Ureter (tissue), 1 donor: ENCODE results near the gene CES2. TPM values are rescaled to one million over a fixed set of nuclear protein-coding genes. Genes with fewer than 3 reads are reported as not detected.

Experiments used
- DNase-seq: peaks from one replicate; pipeline ENCODE4 v3.0.0-alpha.2; 2020; ENCODE audit warnings: low spot score
- total RNA-seq: library from RNA; stranded (reverse); gene quantifications from one replicate; pipeline ENCODE4 v1.2.4, GENCODE V29; 2023
- donor health status: DM: yes; HTN: yes; CAD: no.

CES2 gene
- total RNA-seq, 1 donor from 2014 or later = 56.3 TPM

DNA sequence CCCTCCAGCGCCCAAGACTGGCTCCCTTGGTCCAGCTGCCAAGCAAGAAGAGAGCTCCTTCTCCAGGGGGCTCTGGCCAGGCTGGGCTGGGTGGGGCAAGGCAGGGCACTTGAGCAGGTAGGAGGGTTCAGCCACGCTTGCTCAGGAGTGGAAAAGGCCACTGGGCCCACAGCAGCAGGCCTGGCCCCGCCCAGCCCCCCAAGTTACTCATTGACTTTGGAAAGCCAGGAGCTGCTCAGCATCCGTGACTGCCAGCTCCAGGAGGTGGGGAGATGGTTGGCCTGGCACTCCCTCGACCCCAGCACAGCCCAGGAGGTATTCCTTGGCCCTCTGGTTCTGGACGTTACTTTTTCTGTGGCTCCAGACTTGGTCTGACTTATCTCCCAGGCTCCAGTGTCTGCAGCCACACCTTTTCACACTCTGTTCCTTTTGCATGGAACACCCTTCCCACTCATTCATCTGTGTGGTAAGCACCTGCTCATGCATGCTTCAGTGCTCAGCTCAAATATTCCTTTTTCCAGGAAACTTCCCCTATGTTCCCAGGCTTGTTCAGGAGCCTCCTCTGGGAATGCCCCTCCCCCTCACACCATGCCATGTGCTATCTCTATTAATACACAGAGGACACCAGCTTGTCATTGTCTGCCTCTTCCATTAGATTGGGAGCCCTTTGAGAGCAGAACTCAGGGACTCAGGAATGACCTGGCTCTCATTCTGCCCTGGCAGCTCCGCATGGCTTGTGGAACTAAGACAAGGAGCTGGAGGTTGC lies 16.3 kb upstream of the CES2 start, which contains the start of gene CDH16:
Gene CDH16, minus strand, starts transcription at position 83 of the 766 bp plus-strand sequence. CDS start 820 bp downstream, outside the sequence.
- DNase-seq = no peak

DNA sequence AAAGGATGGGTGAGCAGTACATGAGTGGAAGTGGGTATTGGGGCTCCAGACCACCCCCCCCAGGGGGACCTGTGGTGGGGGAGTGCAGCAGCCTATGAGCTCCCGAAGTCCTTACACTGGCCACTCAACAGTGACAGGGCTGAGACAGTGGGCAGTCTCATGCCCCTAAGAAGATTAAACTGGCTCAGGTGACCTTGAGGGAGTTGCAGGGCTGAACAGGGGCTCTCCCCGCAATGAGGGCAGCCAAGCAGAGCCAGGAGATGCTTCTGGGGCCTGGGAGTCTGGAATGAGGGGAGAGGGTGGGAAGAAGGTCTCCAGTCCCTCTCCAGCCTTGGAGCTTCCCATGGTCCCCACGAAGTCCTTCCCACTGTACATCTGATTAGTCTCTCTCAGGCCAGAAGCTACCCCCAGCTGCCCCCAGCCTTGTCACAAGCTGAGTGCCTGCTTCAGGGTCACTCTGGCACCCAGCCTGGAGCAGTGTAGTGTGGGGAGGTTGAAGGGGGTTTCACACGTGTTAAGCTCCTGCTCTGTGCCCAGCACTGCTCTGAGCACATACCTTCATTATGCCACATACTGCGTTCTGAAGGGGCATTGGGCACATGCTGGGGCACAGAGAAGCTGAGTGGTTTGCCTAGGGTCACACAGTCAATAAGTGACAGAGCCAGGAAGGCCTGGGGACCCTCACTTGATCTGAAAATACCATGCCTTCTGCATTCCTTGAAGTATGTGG lies 15.6 kb upstream of the CES2 start:
- DNase-seq = no peak

DNA sequence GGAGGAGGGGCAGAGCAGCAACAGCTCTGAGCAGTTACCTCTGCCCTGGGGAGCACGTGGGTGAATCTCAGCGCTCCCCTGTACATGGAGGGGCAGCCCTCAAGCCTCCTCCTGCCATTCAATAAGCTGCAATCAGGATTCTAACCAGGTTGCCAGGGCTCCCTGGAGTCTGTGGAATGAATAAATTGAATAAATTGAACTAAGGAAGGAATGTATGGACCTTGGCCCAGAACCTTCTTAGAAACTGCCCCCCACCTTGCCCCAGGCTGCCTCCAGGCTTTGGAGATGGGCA lies 15.1 kb upstream of the CES2 start:
- no peak for DNase-seq

DNA sequence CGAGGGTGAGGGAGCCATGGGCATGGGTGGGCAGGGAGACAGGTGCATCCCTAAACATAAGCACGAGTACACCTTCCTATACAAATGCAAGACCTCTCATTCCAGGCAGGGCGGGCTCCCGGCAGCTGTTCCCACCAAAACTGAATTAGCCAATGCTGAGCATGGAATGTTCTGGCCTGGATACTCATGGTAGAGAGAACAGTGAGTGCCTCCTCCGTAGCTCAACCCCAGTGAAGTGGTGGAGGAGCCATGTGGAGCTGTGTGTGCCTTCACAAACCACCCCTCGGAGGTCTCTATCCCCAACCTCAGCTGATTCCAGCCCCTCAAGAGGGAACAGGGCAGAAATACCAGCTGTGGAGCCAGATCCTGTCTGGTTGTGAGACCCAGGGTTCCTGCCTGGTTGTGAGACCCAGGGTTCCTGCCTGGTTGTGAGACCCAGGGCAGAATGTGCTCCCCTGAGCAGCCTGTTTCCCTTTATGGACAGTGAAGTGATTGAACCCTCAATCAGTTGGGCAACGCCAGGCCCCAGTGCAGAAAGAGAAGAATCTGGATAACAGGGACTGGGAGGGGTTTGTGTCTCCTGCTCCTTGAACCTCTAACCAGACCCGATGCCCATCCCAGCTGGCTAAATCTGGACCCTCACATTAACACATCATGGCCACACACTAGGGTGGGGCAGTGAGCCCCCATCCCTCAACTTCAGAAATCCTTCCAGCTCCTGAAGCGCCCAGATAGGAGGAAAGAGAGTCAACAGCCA lies 14.2 kb upstream of the CES2 start:
- no peak for DNase-seq

DNA sequence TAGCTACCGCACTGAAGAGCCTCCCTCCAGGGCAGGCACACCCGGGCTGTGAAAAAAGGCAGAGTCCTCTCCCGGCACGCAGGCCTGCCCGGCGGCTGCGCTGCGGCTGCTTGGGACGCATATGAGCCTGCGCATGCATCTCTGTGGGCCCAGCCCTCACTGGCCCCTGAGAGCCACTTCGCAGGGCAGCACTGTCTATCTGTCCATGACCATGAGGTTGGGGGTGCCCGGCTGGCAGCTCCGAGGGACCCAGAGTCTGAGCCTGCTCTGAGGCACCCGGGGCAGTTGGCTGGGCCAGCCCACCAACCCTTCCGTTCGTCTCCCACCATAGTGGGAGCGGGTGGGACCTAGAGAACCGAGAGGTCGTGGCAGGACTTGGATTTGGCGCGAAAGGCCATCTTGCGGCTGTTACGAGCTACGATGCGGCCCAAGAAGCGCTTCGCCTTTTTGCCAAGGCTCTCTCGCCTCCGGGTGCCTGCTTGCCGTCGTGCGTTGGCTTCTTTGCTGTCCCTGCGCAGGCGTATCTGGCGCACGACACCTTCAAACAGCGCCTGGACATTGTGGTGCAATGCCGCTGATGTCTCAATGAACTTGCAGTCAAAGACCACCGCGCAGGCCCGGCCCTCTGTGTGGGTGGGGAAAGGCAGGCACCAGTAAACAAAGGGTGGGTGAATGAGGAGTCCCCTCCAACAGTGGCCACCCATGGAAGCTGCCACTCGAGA lies 13.4 kb upstream of the CES2 start:
- no peak for DNase-seq

DNA sequence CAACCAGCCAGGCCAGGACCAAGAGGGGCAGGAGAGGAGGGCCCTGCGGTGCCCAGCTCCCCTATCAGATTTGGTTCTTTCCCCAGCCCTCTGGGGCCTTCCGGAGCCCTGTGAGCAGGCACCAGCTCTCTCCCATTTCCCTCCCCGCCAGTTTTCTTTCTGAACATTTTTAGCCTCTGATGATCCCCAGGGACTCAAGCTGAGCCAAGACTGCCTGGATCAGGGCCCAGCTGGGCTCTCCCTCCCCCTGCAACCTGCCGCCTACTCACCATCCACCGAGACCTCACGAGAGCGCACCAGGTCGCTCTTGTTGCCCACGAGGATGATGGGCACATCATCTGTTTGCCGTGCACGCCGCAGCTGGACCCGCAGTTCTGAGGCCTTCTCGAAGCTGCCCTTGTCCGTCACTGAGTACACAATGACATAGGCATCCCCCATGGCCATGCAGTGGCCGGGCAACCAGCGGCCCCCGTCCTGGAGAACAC lies 12.0 kb upstream of the CES2 start:
- DNase-seq = peak; percentile 68

DNA sequence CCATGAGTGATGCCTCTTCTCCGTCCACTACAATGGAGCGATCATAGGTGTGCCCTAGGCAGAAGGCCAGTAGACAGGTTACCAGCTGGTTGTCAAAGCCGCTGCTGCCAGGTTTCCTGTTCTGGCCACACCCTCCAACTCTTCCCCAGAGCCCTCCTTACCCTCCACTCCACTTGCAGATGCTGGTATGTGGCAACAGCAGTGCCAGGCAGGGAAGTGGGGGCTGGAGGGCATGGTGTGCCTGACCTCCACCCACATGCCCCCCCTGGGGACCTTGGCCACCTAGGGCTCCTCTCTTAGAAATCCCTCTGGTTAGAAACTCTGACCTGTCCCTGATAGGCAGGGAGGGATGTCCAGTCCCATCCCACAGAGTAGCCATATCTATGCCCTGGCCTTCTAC lies 11.4 kb upstream of the CES2 start:
- DNase-seq = no peak

DNA sequence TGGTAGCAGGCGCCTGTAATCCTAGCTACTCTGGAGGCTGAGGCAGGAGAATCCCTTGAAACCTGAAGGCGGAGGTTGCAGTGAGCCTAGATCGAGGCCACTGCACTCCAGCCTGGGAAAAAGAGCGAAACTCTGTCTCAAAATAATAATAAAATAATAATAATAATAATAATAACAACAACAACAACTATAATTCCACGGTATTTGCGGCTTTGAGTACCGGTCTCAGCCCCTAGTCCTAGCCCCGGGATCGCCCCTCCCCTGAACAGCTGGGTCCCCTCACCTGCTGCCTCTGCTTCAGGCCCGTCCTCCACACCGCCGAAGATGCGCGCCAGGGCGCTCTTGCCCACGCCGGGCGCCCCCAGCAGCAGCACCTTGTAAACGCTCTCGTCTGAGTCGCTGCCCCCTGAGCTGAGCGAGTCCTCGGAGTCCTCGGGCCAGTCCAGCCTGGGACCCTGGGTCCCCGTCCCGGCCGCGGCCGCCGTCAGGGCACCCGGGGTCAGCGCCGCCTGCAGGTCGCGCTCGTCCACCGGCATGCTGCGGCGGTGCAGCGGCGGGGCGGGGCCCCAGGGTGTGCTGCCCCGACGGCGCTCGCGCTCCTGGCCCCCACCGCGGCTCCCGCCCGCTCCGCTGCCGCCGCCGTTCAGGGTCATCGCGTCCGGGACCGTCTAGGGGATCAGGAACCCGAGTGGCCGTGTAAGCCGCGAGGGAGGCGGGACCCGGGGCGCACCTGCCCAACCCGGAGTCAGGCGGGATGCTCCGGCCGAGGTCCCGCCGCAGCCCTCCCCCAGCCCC lies 10.6 kb upstream of the CES2 start:
- DNase-seq = no peak

DNA sequence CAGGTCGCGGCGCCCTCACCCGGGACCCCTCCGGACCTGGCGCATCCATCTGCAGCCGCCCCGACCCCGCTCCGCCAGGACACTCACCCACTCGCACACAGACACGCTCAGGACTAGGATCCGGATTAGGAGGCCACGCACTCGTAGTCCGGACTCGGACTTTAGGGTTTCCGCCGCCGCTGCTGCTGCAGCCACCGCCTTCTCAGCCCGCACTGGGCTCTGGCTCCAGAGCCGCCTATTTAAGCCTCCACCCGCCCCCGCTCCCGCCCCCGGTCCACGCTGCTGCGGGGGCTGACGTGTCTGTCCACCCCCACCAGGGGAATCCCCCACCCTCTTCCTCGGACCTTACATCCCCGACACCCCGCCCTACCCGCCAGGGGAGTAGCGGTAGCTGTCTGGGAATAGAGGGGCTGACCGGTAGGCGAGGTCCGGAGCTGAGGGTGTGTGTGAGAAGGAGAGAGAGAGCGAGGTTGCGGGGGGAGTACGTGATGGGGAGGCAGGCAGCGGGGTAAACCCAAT lies 9.9 kb upstream of the CES2 start, which contains the start of gene RRAD:
Gene RRAD, minus strand, starts transcription at position 214 of the 519 bp plus-strand sequence. CDS start 356 bp downstream, outside the sequence.
- DNase-seq = no peak

DNA sequence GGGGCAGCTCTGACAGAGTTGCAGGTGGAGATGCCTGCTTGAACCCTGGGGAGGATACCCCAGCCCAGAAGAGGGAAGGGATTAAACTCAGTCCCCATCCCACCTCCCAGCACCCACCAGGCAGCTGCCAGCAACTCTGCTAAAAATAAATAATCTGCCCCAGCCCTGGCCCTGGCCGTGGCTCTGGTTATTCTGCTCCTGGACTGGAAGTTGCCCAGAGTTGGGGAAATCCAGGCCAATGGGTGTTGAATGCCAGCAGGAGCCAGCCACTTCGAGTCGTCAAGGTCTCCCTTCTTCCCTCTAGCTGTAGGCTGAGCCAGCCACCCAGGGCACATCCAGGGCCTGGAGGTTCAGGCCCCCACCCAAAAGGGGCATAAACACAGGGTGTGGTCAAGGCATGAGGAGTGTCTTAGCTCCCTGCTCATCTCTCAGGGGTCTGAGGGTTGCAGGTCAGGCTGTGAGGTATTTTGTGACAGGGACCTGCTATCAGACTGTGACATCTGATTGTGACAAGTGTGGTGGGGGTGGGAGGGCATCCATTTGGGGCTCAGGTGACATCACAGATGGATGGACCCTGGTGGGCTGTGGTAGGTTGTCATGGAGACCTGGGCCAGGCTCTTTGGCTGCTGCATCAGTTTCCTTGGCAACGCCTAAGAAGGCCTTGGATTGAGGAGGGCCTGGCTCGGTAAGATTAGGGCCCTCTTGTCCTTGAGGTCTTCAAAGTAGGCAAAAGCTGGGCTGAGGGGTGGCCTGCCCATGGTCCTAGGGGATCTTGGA lies 9.0 kb upstream of the CES2 start:
- DNase-seq = no peak

DNA sequence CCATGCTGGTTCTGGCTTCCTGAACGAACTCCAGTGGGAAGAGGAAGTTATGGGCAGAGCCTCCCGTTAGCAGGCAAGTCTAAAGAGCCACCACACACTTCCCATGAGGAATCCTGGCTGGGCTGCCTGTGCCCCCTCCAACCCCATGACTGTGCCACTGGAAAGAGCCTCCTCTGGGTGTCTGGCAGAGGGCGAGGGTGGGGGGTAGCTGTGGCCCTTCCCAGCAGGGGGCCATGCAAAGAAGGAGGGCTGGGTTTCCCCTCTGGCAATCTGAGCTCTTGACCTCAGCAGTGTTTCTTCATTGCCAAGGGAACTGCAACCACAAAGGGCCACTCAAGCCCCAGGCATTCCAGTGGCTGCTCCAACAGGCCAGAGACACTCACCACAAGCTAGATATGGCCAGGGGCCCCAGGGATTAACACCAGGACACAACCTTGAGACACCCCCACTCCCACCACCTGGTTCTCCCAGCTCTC lies 8.3 kb upstream of the CES2 start:
- DNase-seq = no peak

DNA sequence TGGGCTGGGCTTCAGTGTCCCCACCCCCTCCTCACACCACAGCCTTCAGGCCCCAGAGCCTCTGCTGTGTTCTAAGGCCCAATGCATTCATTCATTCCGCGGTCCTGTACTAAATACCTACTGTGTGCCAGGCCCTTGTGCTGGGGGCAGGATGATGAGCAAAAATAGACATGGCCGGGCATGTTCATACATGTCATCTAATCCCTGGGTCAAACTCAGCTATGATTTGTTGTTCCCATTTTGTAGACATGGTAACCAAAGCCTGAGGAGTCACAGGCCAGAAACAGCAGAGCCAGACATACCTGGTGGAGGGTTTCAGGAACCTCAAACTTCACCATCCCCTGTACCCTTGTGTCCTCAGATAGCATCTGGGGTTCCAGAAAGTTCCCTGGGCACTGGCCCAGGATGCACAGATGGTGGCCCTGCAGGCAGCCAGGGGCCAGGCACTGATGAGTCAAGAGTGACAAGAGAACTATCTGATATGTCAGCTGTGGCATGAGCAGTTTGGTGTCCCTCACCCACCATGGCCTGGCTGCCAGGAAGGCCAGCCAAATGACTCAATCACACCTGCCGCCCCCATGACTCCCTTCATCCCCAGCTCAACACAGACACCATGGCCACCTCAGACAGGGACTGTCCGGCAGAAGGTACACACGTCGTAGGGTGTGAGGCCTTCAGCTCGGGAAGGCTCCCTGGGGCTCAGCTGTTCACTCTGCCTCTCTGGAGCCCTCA lies 7.2 kb upstream of the CES2 start:
- no peak for DNase-seq

DNA sequence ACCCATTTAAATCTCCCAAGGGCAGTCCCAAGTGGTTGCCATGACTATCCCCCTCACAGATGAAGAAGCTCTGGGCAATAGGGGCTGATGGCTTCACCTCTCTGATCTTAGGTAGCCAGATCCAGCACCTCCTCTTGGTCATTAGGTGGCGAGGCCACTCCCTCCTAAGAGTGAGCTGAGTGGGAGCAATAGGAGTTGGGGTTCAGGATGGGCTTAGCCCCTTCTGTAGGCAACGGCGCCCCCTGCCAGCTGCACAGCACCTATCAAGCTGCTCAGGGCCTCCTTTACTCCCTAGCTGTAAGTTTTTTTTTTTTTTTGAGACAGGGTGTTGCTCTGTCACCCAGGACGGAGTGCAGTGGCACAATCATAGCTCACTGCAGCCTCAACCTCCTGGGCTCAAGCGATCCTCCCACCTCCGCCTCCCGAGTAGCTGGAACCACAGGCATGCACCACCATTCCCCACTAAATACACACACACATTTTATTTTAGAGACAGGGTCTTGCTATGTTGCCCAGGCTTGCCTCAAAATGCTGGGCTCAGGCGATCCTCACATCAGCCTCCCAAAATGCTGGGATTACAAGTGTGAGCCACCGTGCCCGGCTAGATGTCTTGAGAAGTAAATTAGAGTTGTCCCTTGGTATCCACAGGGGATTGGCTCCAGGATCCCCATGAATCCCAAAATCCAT lies 6.5 kb upstream of the CES2 start:
- DNase-seq = no peak

DNA sequence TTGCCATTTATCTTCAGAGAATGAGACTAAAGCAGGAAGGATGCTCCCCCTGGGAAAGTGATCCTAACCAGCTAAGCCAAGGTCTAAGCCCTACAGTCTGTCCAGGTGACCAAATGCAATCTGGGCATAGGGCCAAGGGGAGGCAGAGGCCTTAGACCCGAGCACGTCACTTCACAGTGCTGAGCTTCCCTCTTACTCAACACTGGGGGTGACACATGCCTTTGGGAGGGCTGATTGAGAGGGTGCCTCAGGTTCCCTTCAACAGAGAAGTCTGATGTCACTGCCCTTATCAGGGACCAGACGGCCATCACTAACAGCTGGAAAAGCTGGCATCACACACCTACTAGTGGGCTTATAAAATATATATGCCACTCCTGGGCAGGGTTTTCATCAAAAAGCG lies 5.1 kb upstream of the CES2 start:
- no peak for DNase-seq

DNA sequence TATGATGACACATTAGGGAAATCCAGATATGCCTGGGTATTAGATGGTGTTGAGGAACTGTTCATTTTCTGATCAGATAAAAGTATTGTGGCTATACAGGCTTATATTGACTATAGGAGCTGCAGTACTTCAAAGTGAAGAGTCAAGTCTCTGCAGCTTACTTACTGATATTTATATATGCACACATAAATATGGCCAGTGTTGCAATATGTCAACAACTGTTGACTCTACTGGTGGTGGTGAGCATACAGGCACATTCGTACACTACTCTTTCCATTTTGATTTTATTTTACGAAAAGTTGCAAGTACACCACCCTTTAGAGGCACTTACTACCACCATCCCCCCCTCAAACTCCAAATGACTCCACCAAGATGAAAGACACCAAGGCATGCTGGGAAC lies 3.7 kb upstream of the CES2 start:
- no peak for DNase-seq

DNA sequence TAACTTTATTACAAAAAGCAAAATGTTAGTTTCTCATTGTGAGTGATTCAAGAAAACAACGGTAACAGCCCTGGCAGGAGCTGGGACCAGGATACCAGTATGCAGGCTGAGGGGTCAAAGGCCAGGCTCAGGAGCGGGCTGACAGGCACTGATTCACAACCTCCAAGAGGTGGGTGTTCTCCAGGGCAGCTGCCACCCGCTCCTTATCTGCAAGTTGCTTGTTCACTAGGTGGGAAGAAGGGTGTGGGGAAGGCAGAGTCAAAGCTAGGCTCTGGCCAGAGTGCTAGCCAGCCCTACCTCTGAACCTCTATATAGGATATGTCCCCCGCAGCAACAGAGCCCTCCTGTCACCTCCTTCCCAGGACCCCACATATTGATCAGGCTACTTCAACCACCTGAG lies 3.2 kb upstream of the CES2 start:
- DNase-seq = no peak

DNA sequence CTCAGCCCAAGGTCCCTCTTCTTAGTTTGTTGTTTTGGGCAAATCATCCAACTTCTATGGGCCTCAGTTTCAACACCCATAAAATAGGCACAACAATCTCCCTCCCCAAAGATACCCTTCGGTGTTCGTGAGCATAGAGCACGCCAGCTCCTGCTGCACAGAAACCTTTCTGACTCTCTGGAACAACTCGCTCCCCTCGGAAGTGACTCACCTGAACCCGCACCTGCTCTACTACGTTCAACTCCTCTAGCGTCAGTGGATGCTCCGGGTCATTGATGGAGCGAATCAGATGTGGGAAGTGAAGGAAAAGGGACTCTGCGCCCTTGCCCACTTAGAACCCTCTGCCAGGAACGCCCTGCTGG lies 1.6 kb upstream of the CES2 start:
- DNase-seq = no peak

DNA sequence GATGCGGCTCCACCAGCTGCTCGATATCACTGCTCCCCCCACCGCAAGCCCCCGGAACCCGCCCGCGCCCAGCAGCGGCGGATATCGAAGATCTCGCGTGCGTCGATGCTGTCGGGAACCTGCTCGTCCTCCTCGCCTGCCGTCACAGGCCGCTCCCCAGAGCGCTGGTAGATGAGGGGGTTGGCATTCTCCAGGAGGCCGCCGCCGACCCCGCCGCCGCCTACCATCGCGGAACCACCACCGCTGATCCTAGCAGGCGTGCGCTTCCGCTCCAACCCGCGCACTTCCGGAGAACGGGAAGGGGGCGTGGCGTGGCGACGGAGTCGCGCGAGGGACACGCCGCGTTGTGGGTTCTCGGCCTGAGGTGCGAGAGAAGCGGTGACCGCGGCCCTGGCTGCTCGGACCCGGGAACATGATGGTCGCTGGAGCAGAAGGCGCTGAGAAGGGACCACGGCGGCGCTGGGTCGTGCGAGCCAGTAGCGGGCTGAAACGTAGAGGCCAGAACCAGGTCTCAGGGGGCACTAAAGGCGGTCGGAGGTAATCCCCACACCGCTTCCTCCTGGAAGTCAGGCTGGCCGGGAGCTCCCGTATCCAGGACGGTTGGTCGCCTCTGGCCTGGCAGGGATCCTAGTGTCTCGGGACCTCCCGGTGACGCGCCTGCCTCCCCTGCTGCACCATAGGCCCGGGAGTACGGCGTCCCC lies 1.0 kb upstream of the CES2 start, which contains the start of gene CIAO2B:
Gene CIAO2B, minus strand, starts transcription at position 265 of the 701 bp plus-strand sequence. Its CDS starts 38 bp downstream, at position 227.
- peak; percentile 91 for DNase-seq
